ENCODE results near the gene PURA. TPM values are rescaled to one million over a fixed set of nuclear protein-coding genes. Genes with fewer than 3 reads are reported as not detected.

PURA gene
- polyA plus RNA-seq (2013, experiment 1 of 2; ENCODE audit: insufficient read length) = 14.2 TPM
- 13.5 TPM for polyA plus RNA-seq (2013, experiment 2 of 2; ENCODE audit: insufficient read length)

DNA sequence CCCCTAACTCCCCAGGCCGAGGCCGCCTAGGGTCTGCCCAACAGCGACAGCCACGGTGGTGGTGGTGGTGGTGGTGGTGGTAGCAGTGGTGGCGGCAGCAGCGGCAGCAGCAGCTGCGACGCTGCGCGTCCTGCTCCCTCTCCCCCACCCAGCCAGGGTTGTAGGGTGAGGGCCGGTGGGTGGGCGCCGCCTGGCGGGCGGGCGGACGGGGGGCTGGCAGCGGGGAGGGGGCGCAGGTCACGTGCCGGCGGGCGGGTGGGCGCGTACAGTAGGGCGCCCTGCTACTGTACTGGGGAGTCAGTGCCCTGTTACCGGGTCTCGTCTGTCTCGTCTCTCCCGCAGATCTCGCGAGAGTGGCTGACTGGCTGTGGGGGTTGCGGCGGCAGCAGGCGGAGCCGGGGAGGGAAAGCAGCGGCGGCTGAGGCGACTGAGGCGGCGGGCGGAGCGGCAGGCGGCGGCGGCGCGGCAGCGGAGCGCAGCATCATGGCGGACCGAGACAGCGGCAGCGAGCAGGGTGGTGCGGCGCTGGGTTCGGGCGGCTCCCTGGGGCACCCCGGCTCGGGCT is at the start of gene PURA:
Gene PURA, plus strand, starts transcription at position 411 of the 565 bp plus-strand sequence. Its CDS starts 73 bp downstream, at position 484.
- peak; percentile 95 for DNase-seq

DNA sequence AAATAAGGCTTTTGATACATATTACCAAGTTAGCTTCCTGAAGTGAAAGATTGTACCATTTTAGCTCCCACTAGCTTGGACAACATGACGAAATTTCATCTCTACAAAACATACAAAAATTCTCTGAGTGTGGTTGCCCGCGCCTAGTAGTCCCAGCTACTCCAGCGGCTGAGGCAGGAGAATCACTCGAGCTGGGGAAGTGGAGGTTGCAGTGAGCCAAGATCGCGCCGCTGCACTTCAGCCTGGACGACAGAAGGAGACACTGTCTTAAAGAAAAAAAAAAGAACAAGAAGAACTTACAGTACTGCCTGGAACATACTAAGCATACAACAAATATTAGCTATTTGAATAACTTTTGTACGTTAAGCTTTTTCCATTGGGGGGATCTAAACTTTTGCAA is 41.1 kb upstream of the PURA start:
- no peak for DNase-seq

DNA sequence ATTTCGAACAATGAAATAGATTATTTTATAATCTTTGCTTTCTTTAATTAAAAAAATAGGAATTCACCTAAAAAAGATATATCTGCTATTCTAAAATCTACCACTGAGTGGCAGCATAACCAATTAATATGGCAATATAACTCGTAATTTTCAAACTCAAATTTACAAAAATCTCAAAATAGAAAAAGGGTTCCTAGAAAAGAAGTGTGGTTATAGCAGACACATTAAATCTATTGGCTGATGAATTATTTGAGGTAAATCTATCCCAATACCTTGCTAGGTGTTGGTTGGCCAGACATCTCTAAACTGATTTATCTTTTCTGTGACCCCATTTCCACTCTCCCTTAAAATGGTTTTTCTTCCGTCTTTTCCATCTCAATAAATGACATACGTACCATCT is 40.6 kb upstream of the PURA start:
- peak; percentile 25 for DNase-seq

DNA sequence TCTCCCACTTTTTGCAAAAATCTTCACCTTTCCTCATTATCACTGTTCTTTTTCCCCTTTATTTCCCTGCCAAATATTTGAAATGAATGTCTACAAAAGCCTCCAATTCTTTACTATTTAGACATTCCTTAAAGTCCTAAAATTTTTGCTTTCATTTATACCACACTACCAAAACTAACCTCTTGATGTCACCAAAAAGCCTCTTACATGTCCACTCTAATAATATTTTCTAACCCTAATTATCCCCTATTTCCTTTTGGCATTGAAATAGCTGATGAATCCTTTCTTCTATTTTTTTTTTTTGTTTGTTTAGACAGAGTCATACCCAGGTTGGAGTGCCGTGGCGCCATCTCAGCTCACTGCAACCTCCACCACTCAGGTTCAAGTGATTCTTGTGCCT is 38.5 kb upstream of the PURA start:
- DNase-seq = peak; percentile 24

DNA sequence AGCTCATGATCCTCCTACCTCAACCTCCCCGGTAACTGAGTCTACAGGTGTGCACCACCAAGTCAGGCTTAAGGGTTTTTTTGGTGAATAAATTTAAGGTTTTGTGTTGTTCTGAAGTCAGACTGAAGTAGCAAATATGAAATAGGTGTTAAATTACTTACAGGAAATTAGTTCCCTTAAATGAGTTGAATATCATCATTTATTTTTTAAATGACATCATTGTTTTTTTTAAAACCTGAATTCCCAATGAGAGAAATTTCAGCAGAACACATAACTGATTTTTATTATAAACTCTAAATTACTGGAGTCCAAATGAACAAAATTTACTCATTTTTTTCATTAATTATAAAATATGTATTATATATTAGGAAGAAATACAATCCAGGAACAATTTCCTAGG is 37.8 kb upstream of the PURA start:
- DNase-seq = no peak

DNA sequence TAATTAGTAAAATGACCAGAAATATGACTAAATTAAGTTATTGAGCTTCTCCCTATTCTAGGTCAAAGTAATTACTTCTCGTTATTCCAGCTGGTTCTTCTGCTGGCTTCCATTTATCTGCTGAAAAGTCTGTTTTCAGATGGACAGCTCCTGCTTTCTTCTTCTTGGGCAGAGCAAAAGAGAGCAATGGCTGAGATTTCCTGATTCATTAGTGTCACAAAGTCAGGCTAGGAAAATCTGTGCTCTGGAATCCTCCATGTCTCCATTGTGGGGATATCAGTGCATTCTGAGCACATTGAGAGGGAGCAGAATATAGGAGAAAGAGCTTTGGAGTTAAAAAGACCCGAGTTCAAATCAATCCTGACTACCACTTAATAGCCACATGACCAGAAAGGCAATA is 37.1 kb upstream of the PURA start:
- DNase-seq = no peak

DNA sequence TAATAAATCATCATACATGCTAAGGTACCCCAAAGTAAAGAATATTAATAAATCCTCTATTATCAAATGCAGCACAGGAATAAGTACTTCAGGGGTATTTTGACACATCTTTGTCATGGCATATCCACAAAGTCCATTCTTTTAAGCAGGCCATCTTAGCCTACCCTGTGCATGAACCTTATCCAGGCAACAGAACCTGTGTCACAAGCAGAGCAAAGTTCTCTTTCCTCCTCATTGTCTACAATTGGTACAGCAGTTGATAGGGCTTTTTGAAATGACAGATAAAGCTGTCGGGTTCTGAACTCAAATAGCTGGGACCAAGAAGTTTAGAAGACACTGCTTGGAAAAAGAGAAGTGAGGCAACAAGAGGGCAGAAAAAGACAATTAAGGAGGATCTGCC is 30.8 kb upstream of the PURA start:
- no peak for DNase-seq

DNA sequence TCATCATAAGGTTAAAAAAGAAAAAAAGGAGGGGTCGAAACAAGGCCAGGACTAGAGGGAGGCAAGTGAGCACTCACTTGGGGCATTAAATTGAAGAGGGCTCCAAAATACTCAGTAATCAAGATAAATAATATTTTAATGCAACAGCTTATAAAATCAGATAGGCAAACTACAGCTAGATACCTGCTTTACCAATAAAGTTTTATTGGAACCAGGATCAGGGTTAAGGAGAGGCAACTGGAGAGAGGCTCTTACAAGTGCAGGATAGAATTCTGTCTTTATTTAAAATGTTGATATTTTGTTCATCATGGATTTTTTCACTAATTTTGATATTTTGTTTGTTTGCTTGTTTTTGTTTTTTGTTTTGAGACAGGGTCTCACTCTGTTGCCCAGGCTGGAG is 30.3 kb upstream of the PURA start:
- DNase-seq = no peak

DNA sequence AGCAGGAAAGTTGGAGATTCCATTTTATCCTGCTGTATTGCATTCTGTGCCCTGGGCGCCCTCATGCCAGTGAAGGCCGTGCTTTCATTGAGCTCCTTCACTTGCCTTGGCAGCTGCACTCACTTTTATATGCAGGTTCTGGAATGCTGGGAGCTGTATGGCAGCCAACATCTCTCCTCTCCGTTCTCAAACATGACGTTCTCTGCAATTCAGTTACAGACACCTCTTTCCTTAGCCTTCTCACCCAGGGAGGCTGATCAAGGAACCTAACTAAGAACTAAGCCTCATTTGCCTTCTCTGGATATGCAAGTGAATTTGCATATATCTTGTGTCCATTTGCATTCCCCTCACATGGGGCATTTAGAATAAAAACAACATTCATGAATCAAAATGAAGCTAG is 29.4 kb upstream of the PURA start:
- no peak for DNase-seq

DNA sequence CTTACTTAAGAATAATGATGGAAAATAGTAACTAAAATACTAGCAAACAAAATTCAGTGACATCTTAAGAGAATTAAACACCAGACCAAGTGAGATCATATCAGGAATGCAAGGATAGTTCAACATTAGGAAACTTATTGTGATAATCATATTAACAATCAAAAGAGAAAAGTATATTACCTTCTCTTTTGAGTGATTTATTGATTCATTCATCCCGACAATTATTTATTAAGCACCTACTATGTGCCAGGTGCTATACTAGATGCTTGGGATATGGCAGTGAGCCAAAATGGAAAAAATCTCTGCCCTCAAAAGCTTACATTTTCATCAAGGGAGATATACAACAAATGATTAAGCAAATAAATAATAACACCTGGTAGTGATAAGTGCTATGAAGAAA is 23.7 kb upstream of the PURA start:
- DNase-seq = no peak

DNA sequence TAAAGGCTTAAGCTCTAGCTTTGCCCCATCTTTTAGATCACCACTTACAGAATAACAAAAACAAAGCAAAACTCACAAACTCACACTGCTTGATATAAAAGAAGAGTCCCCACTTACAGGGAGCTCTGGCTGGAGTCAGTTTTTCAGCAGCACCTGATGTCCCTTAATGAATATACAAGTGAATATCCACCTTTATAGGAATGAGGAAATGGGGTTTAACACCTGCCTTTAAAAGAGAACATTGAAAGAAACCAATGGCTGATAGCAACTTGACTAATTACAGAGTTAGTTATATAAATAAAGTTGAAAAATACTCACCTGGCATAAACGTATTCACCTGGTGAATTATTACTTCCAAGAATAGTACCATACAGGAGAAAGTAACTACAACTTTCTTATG is 20.7 kb upstream of the PURA start:
- DNase-seq = no peak

DNA sequence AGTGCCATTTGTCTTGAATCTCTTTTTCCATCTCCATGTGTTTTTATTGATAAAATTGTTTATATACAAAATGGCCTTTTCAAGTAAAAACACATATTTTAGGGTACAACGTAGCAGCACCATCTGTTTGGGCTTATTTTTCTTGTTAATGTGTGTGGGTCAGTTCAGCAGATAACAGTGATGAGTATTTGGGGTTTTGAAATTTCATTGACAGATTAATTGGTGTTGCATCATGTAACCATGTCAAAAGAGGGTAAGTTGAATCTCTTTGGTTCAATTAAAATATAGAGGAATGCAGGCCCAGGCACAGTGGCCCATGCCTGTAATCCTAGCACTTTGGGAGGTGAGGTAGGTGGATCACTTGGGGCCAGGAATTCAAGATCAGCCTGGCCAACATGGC is 20.0 kb upstream of the PURA start:
- no peak for DNase-seq

DNA sequence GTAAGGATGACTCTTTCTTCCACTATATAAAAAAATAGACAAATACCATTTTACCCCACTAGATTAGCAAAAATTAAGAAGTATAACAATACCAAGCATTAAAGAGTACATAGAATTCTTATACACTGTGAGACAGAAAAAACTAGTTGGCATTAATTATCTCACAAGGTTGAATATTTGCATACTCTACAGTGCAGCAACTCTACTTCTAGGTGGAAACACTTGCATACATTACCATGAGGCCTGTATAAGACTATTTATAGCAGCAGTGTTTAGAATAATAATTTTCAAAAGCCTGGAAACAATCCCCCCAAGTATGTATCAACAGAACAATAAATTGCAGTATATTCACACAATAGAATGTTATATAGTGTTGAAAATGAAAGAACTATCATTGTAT is 19.0 kb upstream of the PURA start:
- DNase-seq = no peak

DNA sequence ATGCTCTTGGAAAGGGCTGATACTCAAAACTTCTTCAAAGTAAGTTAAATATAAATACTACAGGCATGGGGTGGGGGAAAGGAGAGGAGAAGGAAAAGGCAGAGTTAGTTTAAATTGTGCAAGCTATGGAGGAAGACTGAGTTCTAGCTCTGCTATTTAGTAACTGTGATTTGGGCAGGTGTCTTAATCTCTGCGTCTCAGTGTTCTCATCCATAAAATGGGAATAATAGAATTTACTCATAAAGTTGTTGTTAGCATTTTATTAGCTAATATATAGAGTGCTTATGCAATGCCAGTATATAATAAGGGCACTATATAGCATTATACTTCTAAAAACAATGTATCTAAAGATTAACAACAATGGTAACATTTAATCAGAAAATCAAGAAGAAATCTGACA is 12.7 kb upstream of the PURA start:
- DNase-seq = no peak

DNA sequence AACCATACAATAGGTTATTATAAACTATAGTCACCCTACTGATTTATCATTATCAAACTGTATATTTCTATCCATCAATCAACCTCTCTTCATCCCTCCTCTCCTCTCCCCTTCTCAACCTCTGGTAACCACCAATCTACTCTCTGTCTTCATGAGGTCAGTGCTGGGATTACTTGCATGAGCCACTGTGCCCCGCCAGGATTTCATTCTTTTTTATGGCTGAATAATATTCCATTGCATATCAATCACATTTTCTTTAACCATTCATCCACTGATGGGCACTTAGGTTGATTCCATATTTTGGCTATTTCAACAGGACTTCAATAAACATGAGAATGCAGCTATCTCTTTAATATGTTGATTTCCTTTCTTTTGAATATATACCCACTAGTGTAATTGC is 10.8 kb upstream of the PURA start:
- no peak for DNase-seq

DNA sequence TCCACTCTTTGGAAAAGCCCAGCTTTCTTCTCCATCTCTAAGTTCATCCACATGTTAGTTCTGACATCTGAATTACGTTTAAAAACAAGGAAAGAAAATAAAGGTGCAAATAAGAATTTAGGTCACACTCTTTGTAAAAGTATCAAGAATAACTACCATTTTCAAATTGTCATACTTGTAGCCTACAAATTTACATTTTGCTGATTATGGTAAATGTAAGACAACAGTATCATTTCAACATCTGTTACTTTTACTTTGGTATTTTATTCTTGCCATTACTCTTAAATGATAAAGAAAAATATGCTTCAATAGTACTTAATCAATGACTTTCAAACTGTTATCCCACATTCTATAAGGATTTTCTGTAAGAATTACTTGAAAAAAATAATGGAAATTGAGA is 9.8 kb upstream of the PURA start:
- no peak for DNase-seq

DNA sequence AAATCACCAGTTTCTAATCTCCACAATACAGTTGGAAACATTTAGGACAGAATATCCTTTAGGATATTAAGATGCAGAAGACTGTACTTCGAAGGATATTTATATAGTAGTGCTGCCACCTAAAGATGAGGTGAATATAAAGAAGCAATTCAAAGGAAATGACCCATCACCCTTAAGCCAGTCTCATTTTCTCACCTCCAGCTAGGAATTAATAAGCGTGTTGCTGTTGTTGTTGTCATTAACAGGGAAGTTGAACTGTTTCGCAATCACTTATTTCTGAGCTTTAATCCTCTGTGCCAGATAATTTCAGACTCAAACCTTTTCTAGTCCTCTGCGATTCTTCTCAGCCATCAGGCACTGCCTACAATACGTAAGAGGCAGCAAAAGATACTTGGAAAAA is 7.8 kb upstream of the PURA start:
- DNase-seq = no peak

DNA sequence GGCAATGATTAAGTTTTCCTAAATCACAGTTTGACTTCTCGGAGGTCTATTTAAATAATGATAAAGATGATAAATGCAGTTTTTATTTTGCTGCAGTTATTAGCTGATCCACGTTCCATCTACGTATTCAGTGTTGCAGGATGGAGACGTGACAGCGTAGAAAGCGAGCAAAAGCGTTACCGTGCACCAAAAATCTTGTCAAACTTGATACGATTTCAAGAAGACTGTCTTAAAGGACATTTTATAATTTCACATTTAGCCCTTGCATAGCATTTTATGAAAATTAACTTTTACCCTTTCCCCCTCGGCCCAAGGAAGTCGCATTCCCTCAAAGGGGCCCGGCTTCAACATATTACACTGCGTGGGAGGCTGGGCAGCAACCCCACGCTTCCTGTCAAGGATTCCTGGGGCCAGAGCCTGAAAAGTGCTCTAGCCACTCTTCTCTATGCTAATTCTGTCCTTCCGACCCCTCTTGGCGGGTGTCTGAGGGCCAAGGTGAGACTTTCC is 7.1 kb upstream of the PURA start:
- no peak for DNase-seq

DNA sequence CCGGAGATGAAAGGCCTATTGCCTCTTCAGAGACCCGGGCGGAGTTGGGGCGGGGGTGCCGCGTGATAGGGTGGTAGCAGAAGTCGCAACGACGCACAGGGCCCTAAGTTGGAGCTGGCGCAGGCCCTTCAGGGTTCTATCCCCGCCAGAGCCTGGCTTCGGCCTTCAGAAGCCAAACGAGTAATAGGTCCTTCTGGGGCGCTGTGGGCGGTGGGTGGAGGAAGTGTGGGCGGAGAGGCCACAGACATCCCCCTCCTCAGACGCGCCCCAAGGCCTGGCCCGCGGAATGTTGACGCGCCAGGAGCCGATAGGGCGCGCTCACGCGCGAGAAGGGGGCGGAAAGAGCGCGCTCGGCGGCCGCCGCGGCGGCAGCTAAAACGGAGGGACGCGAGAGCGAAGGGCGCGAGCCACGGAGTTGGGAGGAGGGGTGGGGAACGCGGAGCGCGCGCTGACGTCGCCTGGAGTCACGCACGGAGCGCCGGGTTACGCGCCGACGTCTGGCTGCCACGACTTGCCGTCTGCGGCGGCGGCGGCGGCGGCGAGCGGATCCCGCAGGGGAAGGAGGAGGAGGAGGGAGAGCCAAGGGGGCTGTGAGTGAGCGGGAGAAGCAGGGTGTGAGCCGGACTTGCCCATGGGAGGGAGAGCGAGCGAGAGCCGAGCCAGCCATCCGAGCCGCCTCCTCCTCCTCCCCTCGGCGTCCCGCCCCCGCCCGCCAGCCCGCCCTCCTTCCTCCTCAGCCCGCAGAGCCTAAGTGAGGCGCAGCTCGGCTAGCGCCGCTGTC is 6.4 kb upstream of the PURA start:
- DNase-seq = peak; percentile 92

DNA sequence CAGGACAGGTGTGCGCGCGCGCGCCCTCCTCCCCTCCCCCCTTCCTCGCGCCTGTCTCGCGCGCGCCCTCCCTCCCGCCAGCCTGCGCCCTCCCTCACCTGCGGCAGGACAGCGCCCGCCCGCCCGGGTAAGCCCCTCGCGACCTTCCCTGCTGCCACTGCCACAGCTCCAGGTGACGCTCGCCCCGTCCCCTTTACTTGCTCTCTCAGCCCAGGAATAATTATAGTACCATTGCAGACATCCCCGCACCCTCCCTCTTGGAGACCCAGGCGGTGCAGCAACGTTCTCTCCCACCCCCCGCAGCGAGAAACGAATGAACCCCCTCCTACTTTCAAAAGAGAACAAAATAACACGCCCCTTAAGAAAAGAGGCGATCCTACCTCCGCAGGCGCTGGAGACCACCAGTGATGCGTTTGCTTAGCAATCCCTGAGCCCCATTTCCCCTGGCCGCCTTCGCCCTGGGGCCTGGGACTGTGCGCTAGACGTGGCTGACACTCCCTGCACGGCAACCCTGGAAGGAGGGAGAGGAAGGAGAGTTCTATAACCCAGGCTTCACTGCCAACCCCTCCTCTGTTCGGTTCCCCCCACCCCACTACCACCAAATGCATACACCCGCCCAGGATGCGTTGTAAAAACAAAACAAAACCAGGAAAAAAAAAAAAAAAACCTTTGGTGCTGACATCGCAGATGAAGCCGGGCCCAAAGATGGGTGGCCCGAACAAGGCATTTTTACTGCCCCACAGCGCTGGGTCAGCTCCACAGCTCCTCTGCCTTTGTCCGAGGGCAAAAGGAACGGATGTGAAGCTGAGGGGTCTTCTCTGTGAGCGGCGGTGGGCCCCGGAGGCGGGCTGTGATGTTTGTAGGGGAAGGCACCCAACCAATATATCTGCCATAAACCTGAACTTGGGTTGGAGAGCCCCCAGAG is 5.6 kb upstream of the PURA start:
- DNase-seq = peak; percentile 21

DNA sequence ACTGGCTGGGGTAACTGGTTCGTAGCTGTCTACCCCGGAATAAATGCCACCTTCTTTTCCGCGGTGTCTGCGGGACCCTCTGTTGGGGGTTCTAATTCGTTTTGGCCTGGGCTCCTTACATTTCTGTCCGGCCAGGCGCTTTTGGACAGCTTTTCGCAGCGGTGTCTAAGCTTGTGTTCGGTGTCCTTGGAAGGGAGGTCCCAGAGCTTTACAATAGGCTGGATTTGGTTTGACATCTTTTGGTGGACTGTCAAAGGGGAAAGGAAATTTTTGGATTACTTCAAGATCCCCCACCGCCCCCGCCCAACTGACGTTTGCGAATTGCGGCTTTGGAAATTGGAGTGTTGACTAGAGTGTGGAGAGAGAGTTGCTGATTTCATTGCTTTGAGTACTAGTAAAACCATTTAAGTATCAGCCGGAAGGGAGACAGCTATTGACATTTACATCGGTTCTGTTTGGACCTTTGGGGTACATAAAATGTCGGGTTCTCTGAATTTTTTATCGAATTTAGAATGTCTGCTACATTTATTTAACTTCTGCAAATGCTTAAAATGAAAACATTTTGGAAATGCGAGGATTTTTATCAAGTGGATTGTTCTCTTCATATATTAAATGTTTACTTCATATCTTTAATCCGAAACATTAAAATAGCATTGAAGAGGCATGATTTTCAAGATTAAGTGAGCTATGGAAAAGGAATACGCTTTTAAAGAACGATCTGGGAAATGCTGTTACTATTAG is 4.7 kb upstream of the PURA start:
- peak; percentile 71 for DNase-seq
